ENCODE measurements around the gene TMEM183A.

TMEM183A gene

DNA sequence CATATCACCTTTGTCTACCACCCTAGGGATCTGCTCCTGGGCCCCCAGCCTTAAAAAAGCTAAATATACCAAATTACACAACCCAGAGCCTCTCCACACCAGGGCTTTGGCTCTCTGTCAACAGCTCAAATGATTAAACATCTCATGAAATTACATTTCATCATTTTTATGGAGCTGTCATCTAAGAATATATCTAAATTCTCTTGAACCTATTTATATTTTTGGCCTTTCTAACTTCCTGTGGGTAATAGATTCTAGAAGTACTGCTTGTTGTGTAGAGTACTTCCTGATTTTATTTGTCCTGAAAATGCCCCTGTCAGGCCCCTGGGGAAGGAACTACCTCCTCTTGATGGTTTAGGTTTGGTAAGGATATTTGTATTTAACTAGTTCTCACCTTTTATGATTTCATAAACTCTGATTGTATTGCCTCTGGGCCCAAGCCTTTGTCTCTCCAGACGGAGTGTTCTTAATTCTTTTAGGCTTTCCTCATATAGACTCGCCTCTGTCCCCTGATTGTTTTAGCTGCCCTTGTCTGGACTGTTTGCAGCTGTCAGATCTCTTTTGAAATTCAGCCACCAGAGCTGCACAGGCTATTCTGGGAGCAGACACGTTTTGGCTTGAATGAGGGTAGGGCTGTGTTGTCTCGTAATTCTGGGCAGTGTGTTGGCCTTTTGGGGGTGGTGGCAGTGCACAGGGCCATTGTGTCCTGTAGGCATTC lies 62.0 kb downstream of the TMEM183A start:
- DNase-seq (ENCODE audit: low spot score): no peak

DNA sequence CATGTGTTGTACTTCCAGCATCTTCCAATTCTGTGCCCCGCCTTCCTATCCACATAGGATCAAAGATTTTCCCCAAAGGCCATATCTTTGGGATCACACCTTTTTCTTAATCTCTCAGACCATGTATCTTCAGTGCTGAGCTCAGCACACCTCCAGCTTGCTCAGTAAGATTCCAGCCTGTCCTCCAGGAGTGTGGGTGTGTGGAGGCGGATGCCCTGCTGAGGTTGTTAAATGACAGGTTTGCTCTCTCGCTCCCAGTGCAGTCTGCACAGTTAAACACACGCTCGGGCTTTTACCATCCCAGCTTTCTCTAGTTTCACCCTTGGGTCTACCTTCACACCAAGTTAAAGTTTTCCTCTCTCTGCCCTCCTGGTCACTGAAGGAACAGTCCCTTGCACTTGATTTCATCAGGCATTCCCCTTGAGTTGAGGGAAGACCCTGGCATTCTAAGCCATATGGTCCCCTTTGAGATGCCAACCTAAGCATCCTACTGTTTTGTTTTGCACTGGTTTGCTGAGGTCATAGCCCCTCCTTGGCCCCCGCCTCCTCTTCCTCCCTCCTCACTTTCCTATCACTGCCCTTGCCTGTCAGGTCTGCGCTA lies 64.9 kb downstream of the TMEM183A start:
- DNase-seq (ENCODE audit: low spot score): no peak

DNA sequence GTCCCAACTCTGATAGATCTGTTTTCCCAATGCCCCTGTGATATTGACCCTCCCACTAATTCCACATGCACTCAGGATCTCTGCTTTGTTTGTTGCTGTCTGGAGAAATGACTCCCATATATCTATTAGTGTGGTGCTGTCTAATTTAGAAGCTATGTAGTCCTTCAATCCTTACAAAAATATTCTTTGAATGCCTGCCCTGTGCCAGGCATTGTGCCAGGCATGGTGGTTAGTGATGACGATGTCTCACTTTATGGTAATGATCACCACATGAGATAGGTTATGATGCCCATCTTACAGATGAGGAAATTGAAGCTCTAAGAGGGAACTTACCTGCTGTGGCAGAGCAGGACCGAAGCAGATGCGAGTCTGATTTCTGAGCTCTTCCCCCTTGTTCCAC lies 65.7 kb downstream of the TMEM183A start:
- DNase-seq (ENCODE audit: low spot score): peak; percentile 49

DNA sequence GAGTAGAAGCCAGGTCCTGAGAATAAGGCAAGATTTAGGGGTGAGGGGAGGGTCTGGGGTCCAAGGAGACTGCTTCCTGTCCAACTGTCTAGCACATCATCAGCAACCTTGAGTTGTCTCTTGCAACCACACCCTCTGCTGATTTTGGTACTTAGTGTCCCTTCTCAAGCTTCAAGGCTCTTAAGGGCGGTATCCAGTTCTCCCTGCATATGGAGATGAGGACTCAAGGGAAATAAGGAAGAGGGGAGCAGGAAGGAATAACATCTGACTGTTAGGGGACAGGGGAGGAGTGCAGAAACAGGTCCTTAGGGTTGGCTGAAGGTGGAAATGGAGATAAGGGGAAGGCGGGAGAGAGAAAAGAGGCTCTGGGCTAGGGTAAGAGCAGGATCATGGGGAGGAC lies 66.3 kb downstream of the TMEM183A start:
- DNase-seq (ENCODE audit: low spot score): no peak

All from AG08396 (cell line).